IPS-NIHi11 (cell line): Measurements from ENCODE around the gene ITGB1.

ENCODE experiments used
- DNase-seq: peaks from one replicate; pipeline ENCODE4 v3.0.0; 2012; ENCODE audit warnings: mixed read lengths, low spot score

The ITGB1 gene

DNA sequence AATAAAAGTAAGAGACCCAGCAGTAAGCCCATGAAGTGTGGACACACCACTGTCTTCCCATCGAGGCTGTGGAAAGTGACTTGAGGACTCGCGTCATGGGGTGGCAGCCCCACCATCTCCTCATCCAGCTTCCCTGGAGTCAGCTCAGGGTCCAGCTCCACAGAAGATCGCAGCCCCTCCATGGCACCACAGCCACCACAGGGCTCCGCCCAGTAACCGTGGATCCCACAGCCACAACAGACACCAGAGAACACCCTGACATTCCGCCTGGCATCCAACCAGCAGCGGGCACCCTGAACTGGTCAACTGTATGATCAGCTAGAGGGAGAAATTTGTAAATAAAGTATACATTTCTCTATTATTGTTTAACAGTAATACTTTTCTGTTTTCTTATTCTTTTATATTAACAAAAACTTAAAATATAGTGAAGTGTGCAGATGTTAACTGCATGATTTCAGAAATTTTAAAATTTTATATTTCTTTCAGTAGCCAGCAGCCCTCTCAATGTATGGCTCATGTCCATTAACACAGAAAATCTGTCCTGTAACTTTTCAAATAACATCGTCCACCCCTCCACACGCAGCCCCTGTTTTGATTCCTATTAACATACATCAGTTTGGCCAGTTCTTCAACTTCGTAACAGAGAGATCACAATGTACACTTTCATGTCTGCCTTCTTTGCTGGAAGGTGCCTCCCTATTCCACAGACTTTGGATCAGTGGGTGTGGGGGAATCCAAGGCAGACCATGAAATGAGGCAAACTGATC lies 69.7 kb downstream of the ITGB1 start:
- DNase-seq = no peak

DNA sequence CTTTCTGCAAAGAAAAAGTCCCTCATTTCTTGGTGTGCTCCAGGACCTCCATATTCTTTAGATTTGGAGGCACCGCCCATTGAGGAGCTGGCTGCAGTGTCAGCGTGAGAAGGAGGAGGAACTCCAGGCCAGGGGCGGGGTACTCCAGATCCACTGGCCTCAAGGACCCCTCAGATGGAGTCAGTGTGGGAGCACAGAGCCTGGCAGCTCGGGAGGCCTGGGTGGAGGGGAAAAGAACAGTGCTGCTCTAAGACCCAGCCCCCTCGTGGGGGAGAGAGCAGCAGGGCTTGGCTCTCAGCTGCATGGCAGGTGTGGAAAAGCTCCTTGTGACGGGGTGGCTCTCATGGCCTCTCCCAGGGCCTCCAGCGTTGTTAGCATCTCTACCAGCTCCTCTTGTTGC lies 70.5 kb downstream of the ITGB1 start:
- no peak for DNase-seq

DNA sequence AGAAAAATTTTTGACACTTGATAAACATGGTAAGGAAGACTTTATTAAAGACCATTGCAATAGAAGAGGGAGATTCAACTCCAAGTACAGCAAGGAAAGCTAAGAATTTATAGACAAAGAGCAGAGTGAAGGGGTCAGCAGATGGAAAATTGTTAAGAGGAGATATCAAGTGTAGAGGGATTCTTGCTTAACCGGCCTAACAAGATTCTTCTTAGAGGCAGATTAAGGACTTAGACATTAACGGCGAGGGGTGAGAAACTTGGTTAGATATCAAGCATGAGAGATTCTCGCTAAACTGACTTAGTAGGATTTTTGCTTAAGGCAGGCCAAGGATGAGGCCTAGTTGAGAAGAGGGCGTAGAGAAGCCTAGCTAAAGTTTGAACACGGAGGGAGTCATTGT lies 76.0 kb downstream of the ITGB1 start:
- no peak for DNase-seq

- DNase-seq = no peak
These were observed 79.4 kb downstream of the ITGB1 start for GRCh38 chr10:32878646-32879045.

DNA sequence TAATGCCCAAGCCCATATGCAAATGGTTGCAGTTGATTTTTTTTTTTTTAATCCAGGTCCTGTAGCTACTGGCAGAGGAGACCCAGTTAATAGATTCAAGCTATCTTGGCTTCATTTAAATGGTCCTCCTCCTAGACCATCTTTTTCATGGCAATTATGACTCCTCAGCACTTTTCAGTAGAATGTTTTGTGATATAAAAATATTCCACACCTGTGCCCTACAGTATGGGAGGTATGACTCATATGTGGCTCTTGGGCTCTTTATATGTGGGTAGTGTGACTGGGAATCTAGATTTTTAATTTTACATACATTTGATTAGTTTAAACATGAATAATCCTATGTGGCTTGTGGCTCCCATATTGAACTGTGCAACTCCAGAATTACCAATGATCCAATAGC lies 80.1 kb downstream of the ITGB1 start:
- no peak for DNase-seq

DNA sequence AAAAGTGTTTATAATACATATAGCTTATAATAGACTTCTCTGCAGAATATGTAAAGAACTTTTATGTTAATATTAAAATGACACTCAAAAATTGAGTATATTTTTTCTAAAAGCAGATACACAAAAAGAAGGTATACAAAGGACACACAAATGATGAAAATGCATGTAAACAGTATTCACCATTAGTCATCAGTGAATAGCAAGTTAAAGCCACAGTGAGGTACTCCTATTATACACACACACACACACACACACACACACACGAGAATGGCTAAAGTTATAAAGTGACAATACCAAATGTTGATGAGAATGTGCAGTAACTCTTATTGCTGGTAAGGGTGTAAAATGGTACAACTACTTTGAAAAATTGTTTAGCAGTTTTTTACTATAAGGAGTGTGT lies 92.9 kb downstream of the ITGB1 start:
- no peak for DNase-seq

DNA sequence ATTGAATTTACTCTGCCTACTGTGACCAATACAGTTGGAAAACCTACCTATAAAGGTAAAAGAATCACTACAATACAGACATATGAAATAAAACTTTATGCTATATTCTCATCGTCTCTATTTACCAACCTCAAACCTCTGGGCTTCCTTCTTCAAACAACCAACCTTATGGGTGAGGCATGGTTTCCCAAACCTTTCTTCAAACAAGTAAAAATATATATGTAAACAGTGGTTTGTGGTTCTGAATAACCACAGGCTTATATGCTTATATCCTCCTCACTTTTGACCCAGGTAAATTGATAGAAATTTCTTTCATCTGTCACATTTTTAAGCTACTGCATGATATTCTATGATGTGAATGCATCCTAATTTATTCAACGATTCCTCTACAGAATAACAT lies 103.6 kb downstream of the ITGB1 start:
- DNase-seq = no peak

GRCh38 chr10:32851301-32851700 lies 106.7 kb downstream of the ITGB1 start:
- DNase-seq = no peak
